ENCODE results near the gene BABAM2. TPM values are rescaled to one million over a fixed set of nuclear protein-coding genes. Genes with fewer than 3 reads are reported as not detected.

The BABAM2 gene
- total RNA-seq, 1 donor from 2014 or later, result 37.1 TPM

DNA sequence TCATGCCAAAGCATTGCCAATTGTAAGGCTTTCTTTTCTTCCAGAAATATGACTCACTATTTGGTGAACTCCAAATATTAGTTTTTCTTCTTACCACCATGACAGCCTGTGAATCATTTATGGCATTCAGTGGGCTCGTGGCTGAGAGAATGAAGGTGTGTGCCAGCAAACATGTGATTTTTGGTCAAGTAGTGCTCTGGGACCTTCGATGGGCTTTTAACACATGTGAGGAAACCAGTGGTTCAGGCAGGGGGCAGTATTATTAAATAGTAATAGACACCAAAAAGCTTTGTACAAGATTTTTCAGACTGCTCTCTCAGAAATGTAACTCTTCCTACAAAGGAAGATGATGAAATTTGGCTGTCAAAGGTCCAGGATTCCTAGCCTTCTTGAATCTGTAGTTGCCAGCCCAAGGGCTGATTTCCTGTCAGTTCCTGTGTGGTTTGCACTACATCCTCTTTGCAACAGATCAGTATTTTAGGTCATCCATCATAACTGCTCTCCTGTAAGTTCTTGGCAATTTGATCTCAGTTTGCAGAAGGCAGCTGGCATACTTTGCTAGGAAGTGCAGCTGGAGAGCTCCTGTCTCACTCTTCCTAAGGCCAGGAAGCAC is 64.3 kb downstream of the BABAM2 start:
- no peak overlapping the region for H3K4me3 Mint-ChIP-seq (ENCODE audit: low read depth)
- no peaks in the 10 kb centered on the region for H3K27me3 Mint-ChIP-seq
- peaks cover 10% of the 10 kb centered on the region for H3K4me1 Mint-ChIP-seq (ENCODE audit: low read depth)
- peak overlapping the region; percentile 42 for H3K27ac Mint-ChIP-seq
- no peak for DNase-seq (ENCODE audit: low spot score, unreplicated experiment)
- peaks cover 8% of the 10 kb centered on the region for H3K9me3 Mint-ChIP-seq (ENCODE audit: low read depth)
- TF ChIP-seq, protein P1, sequence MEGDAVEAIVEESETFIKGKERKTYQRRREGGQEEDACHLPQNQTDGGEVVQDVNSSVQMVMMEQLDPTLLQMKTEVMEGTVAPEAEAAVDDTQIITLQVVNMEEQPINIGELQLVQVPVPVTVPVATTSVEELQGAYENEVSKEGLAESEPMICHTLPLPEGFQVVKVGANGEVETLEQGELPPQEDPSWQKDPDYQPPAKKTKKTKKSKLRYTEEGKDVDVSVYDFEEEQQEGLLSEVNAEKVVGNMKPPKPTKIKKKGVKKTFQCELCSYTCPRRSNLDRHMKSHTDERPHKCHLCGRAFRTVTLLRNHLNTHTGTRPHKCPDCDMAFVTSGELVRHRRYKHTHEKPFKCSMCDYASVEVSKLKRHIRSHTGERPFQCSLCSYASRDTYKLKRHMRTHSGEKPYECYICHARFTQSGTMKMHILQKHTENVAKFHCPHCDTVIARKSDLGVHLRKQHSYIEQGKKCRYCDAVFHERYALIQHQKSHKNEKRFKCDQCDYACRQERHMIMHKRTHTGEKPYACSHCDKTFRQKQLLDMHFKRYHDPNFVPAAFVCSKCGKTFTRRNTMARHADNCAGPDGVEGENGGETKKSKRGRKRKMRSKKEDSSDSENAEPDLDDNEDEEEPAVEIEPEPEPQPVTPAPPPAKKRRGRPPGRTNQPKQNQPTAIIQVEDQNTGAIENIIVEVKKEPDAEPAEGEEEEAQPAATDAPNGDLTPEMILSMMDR (IDR thresholded peaks at IDR 0.05; ENCODE audit: unreplicated experiment), result no peak
- no peaks in the 10 kb centered on the region for H3K36me3 Mint-ChIP-seq (ENCODE audit: insufficient read depth)

GRCh38 chr2:27955384-27956161 is 65.0 kb downstream of the BABAM2 start:
- no peak for DNase-seq (ENCODE audit: low spot score, unreplicated experiment)
- Mint-ChIP-seq H3K36me3 (ENCODE audit: insufficient read depth) (no peaks in the 10 kb centered on the region), H3K27me3 (no peaks in the 10 kb centered on the region), H3K4me1 (ENCODE audit: low read depth) (peaks cover 15% of the 10 kb centered on the region), H3K27ac (no peak overlapping the region), H3K4me3 (ENCODE audit: low read depth) (no peak overlapping the region), H3K9me3 (ENCODE audit: low read depth) (peaks cover 8% of the 10 kb centered on the region)
- TF ChIP-seq, protein P1 (IDR thresholded peaks at IDR 0.05; ENCODE audit: unreplicated experiment), result no peak

- no peak overlapping the region for H3K4me3 Mint-ChIP-seq (ENCODE audit: low read depth)
- H3K4me1 Mint-ChIP-seq (ENCODE audit: low read depth), result peaks cover 11% of the 10 kb centered on the region
- H3K9me3 Mint-ChIP-seq (ENCODE audit: low read depth), result peaks cover 3% of the 10 kb centered on the region
Observed at GRCh38 chr2:27956888-27957287, 66.4 kb downstream of the BABAM2 start.

DNA sequence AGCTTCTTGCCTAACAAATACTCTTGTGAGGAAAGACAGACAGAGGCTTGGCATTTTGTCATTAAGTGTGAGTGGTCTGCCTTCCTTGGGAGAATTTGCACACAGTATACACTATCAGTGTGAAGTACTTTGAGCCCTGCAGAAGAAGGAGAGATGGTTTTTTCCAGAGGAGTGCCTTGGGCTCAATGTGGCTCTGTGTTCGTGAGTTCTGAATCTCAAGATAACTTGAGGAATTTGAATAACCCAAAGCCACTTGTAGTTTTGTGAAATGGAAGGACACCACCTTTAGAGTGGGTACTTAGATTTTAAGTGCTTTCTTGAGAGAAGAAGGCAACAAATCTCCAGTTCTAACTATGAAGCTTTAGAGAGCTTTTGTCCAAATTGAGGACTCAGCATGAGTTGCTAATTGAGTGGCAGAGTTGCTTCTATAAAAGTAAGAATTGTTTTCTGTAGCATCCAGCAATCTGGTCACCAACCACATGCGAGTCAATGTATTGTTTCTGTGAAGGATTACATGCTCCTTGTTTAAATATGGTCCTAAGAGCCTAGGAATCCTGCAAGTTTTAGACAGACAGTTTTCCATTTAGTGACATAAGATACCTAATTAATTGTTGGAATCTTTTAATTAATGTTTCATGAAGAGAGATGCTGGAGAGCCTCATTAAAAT is 68.3 kb downstream of the BABAM2 start:
- TF ChIP-seq, protein P1 (IDR thresholded peaks at IDR 0.05; ENCODE audit: unreplicated experiment), result no peak
- no peaks in the 10 kb centered on the region for H3K36me3 Mint-ChIP-seq (ENCODE audit: insufficient read depth)
- no peak for DNase-seq (ENCODE audit: low spot score, unreplicated experiment)
- peaks cover 11% of the 10 kb centered on the region for H3K4me1 Mint-ChIP-seq (ENCODE audit: low read depth)
- no peak overlapping the region for H3K4me3 Mint-ChIP-seq (ENCODE audit: low read depth)
- H3K27me3 Mint-ChIP-seq, result no peaks in the 10 kb centered on the region
- H3K9me3 Mint-ChIP-seq (ENCODE audit: low read depth), result no peaks in the 10 kb centered on the region
- H3K27ac Mint-ChIP-seq, result no peak overlapping the region

More at GRCh38 chr2:27956888-27957287, 66.4 kb downstream of the BABAM2 start:
- no peaks in the 10 kb centered on the region for H3K27me3 Mint-ChIP-seq
- H3K36me3 Mint-ChIP-seq (ENCODE audit: insufficient read depth), result no peaks in the 10 kb centered on the region
- DNase-seq (ENCODE audit: low spot score, unreplicated experiment), result no peak
- H3K27ac Mint-ChIP-seq, result no peak overlapping the region
- TF ChIP-seq, protein P1 (IDR thresholded peaks at IDR 0.05; ENCODE audit: unreplicated experiment), result no peak

DNA sequence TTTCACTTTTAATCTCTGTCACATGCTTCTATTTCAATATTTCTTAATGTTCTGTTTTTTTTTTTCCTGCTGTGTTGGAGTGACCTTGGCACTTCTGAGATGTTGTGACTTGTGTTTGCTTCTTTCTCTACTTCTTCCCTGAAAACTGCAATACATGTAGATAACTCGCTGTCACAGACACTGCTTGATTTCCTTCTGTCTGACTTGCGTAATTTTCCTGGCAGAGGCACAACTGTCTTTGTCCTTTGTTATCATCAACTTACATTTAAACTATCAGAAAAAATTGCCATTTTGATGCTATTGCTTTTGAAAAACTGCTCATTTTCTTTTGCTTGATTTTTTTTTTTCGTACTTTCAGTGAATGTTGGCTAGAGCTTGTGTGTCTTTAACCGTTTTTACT is 69.0 kb downstream of the BABAM2 start:
- H3K27ac Mint-ChIP-seq, result no peak overlapping the region
- no peak overlapping the region for H3K4me3 Mint-ChIP-seq (ENCODE audit: low read depth)
- TF ChIP-seq, protein P1 (IDR thresholded peaks at IDR 0.05; ENCODE audit: unreplicated experiment), result no peak
- no peak for DNase-seq (ENCODE audit: low spot score, unreplicated experiment)
- H3K9me3 Mint-ChIP-seq (ENCODE audit: low read depth), result no peaks in the 10 kb centered on the region
- no peaks in the 10 kb centered on the region for H3K36me3 Mint-ChIP-seq (ENCODE audit: insufficient read depth)
- peaks cover 11% of the 10 kb centered on the region for H3K4me1 Mint-ChIP-seq (ENCODE audit: low read depth)
- no peaks in the 10 kb centered on the region for H3K27me3 Mint-ChIP-seq

Measured in progenitor cell of endocrine pancreas (in vitro differentiated cells).